Ramos (cell line): ENCODE results near the gene GNE.
"Not testable (repeated sequence)": the region's sequence is repeated elsewhere in the genome, so short reads cannot be mapped to it uniquely, and the experiment has no call there.

Source experiments
- in situ Hi-C: fragments of 300-500 bp; cut with MboI; formaldehyde crosslinking; loops from one replicate; pipeline ENCODE4 v1.14.3; 2022; ENCODE audit warnings: low sequenced_read_pairs; ENCODE audit not compliant: unreplicated experiment

The GNE gene

GRCh38 chr9:36273354-36273753 lies 15.1 kb upstream of the GNE start:
- in situ Hi-C loops = not testable (repeated sequence)

GRCh38 chr9:36268007-36268427 lies 9.8 kb upstream of the GNE start:
- in situ Hi-C loops = no loop called here

- in situ Hi-C loops = no loop called here
Measured at GRCh38 chr9:36264896-36265295, 6.6 kb upstream of the GNE start.

- in situ Hi-C loops = no loop called here
Measured at GRCh38 chr9:36263683-36264082, 5.4 kb upstream of the GNE start.

- in situ Hi-C loops = no loop called here
Measured at GRCh38 chr9:36258996-36259533, 817 bp upstream of the GNE start.

- in situ Hi-C loops = no loop called here
Measured at GRCh38 chr9:36251428-36251827, 6.8 kb downstream of the GNE start.

- in situ Hi-C loops = no loop called here
Measured at GRCh38 chr9:36250079-36250478, 8.2 kb downstream of the GNE start.

GRCh38 chr9:36249189-36249588 lies 9.1 kb downstream of the GNE start:
- in situ Hi-C loops = no loop called here

- in situ Hi-C loops = not testable (repeated sequence)
Measured at GRCh38 chr9:36248061-36248460, 10.2 kb downstream of the GNE start.

- in situ Hi-C loops = no loop called here
Measured at GRCh38 chr9:36247356-36247755, 10.9 kb downstream of the GNE start.

- in situ Hi-C loops = no loop called here
Measured at GRCh38 chr9:36245906-36246305, 12.3 kb downstream of the GNE start.

- in situ Hi-C loops = not testable (repeated sequence)
Measured at GRCh38 chr9:36239675-36240074, 18.6 kb downstream of the GNE start.

- in situ Hi-C loops = not testable (repeated sequence)
Measured at GRCh38 chr9:36239205-36239604, 19.0 kb downstream of the GNE start.

GRCh38 chr9:36237230-36237629 lies 21.0 kb downstream of the GNE start:
- in situ Hi-C loops = no loop called here

- in situ Hi-C loops = no loop called here
Measured at GRCh38 chr9:36222449-36222848, 35.8 kb downstream of the GNE start.

- in situ Hi-C loops = no loop called here
Measured at GRCh38 chr9:36221667-36222066, 36.6 kb downstream of the GNE start.

GRCh38 chr9:36218411-36218901 lies 39.8 kb downstream of the GNE start:
- in situ Hi-C loops = no loop called here

- in situ Hi-C loops = no loop called here
Measured at GRCh38 chr9:36218011-36218410, 40.2 kb downstream of the GNE start.

GRCh38 chr9:36217256-36217968 lies 40.8 kb downstream of the GNE start:
- in situ Hi-C loops = no loop called here

GRCh38 chr9:36214571-36214970 lies 43.7 kb downstream of the GNE start:
- in situ Hi-C loops = no loop called here

- in situ Hi-C loops = no loop called here
Measured at GRCh38 chr9:36213989-36214388, 44.3 kb downstream of the GNE start.

- in situ Hi-C loops = no loop called here
Measured at GRCh38 chr9:36213387-36213786, 44.9 kb downstream of the GNE start.
